ENCODE measurements around the gene RCBTB2.

RCBTB2 gene

DNA sequence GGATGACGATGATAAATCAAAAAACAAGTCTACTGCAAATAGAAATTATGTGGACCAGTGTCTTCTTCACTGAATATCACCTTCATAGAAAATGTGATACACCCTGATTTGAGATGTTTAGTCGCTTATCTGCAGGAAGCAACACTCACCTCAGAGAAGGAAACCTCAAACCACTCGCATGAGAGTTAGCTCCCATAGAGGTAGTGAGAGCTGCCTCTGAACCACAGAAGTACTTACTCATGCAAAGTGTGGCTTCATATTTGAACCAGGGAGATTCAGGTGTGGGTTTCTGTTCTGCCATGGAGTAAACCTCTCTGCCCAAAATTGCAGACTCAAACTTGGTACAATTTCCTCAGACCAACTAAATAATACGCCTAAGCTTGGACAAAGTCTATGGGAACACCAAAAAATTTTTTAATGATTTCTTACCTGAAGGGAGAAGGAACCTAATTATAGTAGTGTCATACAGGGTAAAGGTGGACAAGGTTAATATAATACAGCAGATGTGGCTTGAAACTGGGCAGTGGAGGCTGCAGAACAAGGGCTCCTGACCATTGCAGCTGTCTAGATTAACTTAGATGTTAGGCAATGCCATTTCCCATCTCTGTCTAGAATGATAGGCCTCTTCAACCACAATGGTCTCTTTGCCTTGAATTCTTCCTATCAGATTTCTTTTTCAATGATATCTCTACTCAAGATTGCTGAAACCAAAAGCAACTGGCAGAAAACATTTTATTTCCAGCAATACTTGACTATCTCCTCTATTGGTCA is 29.6 kb upstream of the RCBTB2 start:
- no peak for DNase-seq

DNA sequence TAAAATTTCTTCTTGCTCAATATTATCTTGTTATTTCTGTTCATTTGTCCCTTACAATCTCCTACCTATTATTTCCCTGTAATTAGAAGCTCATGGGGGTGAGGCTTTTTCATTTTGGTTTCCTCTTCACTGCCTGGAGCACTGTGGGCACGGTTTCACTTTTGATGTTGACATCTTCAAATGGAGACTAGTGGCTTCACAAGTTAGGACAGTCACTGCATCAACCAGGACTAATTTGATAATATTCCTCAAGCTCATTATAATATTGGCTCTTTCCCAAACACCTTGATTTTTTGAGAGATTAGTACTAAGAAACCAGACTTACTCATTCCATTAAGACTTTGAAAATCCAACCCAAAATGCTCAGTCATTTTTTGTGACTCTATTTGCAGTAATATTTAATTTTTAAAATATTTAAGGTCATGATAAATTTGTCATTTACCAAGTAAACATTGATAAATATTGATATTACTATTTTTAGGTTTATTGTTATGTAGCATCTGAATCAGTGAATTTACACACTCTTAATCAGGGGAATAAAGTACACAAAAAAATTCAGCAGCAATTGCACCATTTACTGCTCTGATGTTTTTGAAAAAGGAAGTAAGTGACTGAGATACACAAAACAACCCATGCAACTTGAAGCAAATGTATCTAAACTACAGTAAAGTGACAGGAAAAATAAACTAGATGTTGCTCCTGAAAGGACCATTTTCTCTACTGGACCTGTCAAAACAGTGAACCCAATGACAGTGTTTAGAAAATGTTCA is 28.8 kb upstream of the RCBTB2 start:
- DNase-seq: no peak

DNA sequence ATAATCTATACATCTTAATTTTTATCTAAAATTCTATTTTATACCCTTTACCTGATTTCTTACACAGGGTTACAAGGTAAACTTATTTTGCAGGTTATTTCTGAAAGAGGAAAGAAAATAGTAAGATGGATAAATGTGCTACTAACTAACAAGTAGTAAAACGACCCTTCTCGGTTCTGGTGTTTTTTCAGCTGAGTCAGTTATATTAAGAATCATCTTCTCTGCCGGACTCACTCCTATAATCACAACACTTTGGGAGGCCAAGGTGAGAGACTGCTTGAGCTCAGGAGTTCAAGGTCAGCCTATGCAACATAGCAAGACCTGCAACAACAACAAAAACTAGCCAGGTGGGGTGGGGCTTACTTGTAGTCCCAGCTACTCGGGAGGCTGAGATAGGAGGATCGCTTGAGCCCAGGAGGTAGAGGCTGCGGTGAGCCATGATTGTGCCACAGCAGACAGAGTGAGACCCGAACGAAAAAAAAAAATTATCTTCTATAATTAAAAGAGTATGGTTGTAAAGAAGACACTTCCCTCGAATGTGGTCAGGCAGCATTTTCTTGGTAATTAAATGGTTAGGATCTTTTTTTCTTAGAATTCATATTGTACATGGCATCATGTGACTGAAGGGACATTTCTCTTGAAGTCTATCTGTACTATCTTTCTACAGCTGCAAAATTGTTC is 27.9 kb upstream of the RCBTB2 start:
- no peak for DNase-seq

GRCh38 chr13:48559638-48560320 is 26.9 kb upstream of the RCBTB2 start:
- no peak for DNase-seq

DNA sequence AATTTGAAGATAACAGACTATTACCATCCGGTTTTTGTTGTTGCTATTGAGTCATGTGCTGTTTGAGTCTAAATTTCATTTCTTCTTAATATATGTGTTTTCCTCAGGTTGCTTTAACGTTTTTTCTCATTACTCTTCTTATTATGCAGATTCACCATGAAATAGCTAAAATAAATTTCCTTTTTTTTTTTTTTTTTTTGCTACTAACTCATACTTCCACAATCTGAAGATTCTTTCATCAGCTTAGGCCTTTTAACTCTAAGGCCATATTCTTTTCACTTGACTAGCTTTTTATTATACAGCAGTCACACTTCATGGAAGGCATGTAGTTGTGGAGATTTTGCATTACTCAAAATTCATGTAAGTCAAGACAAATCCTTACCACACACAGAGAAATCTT is 23.9 kb upstream of the RCBTB2 start:
- DNase-seq: no peak

GRCh38 chr13:48555441-48555840 is 22.6 kb upstream of the RCBTB2 start:
- no peak for DNase-seq

DNA sequence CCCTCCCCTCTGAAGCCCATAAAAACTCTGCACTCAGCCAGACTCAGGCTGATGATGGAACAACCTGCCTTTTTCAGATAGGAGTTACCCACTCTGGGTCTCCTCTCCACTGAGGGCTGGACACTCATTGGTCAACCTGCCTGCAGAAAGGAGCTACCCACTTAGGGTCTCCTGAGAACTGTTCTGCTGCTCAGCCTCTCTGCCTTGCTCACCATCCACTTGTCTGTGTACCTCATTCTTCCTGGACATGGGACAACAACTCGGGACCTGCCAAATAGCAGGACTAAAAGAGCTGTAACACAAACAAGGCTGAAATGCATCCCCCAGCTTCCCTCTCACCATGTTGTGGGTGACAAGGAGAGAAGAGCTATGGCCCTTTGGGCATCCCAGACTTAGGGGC is 18.4 kb upstream of the RCBTB2 start:
- no peak for DNase-seq

GRCh38 chr13:48549658-48550057 is 16.8 kb upstream of the RCBTB2 start:
- no peak for DNase-seq

GRCh38 chr13:48547663-48548092 is 14.8 kb upstream of the RCBTB2 start:
- no peak for DNase-seq

- DNase-seq: no peak
Observed at GRCh38 chr13:48545608-48546007, 12.7 kb upstream of the RCBTB2 start.

DNA sequence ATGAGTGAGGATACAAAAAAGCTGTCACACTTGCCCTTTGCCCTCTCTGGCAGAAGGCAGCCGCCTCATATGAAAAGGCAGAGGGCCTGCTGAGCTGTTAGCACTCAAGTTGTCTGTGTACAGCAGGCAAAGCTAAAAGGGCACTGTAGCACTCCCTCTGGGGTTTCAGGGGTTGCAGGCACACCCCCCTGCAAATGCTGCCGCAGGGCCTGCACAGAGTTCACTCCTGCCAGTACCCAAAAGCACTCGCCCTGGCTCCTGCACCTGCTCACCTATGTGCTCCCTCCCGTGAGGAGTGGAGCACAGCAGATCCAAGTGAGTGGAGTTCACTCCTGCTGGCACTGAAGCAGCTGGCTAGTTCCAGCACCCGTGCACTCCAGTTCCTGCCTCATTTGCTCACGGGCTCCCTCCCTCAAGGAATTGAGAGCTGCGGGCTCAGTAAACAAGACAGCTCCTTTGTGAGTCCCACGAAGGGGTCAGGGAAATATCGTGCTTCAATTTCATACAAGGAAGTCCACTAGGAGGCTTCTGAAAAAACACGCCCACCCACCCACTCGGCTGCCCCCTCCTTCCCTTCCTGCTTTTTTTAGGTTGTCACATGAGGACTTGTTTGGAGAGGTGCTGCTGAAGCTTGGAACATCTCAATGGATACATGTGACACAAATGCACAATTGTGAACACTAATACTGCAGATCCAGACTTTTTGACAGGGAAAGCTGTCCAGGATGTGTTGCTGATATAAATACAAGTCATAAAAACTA is 9.9 kb upstream of the RCBTB2 start:
- no peak for DNase-seq

DNA sequence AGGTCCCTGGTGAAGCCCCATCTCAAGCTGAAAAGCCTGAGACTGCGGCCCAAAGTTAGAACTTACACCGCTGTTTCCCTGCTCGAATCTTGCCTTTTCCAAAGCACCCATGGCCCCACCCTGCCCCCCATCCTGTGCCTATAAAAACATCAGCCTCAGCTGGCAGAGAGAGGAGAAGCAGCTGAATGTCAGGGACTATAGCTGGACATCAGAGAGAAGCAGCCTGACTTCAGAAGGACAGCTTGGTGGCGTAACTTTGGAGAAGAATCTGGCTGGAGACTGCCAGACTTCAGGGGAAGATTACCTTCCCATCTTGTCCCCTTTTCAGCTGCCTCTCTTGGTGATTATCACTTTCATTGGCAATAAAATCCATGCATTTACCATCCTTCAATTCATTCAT is 9.3 kb upstream of the RCBTB2 start:
- no peak for DNase-seq

GRCh38 chr13:48539550-48539949 is 6.7 kb upstream of the RCBTB2 start:
- no peak for DNase-seq

DNA sequence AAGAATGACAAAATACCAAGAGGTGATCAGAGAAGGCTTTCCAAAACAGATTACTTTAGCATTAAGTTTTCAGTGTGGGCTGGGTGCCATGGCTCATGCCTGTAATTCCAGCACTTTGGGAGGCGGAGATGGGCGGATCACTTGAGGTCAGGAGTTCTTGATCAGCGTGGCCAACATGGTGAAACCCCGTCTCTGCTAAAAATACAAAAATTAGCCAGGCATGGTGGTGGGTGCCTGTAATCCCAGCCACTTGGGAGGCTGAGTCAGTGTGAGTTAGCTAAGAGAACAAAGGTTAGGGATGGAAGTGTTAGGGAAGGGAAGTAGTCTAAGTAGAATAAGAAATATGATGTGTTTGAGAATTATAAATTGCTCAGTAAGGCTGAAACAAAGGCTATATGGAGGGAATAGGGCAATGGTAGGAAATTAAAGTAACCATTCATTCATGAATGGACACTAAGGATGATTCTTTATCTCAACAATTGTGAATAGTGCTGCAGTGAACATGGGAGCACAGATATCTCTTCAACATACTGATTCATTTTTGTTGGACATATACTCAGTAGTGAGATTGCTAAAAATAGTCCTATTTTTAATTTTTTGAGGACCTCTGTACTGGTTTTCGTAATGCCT is 3.9 kb upstream of the RCBTB2 start:
- DNase-seq: no peak

GRCh38 chr13:48535766-48536165 is 2.9 kb upstream of the RCBTB2 start:
- no peak for DNase-seq

- DNase-seq: no peak
Observed at GRCh38 chr13:48534911-48535501, 2.1 kb upstream of the RCBTB2 start.

- no peak for DNase-seq
Observed at GRCh38 chr13:48533961-48534600, 1.2 kb upstream of the RCBTB2 start.

- DNase-seq: no peak
Observed at GRCh38 chr13:48532256-48532505, 699 bp downstream of the RCBTB2 start.

DNA sequence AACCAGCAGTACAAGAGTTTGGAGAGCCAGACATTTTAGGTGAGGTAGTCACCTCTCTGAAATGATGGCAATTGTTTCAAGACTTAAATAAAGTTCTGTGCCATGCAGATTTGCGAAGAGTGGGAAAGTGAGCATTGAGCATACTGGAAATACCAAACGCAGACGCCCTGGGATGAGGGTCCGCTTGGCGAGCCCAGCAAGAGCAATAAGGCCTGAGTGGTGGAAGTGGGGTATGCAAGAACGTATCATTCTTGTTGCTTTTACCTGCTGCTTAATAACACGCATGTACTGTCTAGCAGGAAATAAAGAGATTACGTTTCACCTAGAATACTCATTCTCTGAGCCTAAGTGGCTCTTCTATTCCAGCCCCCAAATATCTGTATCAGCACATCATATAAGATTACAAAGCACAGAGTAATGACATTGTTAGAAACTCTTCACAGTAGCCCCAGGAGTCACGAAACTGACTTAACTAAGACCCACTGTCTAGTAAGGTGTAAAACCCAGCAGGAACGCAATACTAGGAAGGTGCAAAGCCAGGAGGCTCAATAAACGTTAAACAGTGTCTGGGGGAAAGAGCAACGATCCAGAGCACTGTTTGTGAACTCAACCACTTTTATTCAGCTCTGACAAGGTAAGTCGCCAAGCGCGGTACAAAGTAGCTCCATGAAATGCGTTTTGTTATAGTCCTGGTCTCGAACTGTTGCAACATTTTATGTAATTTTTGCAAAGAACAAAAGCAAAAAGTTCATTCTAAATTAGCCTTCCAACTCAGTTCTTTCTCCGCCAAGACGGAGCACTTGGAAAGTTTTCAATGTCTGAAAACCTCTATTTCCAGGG is 1.2 kb downstream of the RCBTB2 start:
- DNase-seq: no peak

- DNase-seq: no peak
Observed at GRCh38 chr13:48530833-48531232, 2.0 kb downstream of the RCBTB2 start.
